Measurements from ENCODE around the gene LDLRAD4. TPM values are rescaled to one million over a fixed set of nuclear protein-coding genes. Genes with fewer than 3 reads are reported as not detected.
A peak's percentile ranks its signal among the peaks of the same experiment; 100 is the strongest.

LDLRAD4 gene
- polyA plus RNA-seq, 1 of the 3 experiments (the other 2 are of a cell fraction), result 0.16 TPM

GRCh38 chr18:13380691-13381070, 162.1 kb downstream of the LDLRAD4 start (continued):
- TF ChIP-seq IRF3 (IDR thresholded peaks at IDR 0.05; ENCODE audit: low read depth, low read length) (no peak), MEF2A (IDR thresholded peaks at IDR 0.05; ENCODE audit: borderline replicate concordance, low read depth) (no peak), ELF1 (IDR thresholded peaks at IDR 0.05) (no peak), EP300 (IDR thresholded peaks at IDR 0.05; ENCODE audit: borderline replicate concordance in 1 of 2, low read depth in 1 of 2, low read length in 1 of 2) (no peak)

- Histone ChIP-seq H3K9ac (no peak overlapping the region), H3K4me2 (no peak overlapping the region), H3K4me3 (ENCODE audit: low read depth in 2 of 2, low read length in 1 of 2) (no peak overlapping the region), H3F3A (replicated peaks; ENCODE audit: insufficient read depth) (no peaks in the 10 kb centered on the region), H4K20me1 (ENCODE audit: insufficient read depth) (no peaks in the 10 kb centered on the region), H3K36me3 (replicated peaks in 1 of 2; ENCODE audit: control insufficient read depth in 1 of 2, insufficient read depth in 2 of 2, low read length in 1 of 2) (no peaks in the 10 kb centered on the region), H3K9me3 (no peaks in the 10 kb centered on the region), H3K4me1 (ENCODE audit: control insufficient read depth in 1 of 2, insufficient read depth in 2 of 2, low read depth in 1 of 2, low read length in 1 of 2) (peaks cover 0 to 65% of the 10 kb centered on the region in 2 experiments; a peak in 2 of 4 replicates), H2AFZ (ENCODE audit: low read depth) (no peak overlapping the region), H3K27ac (ENCODE audit: low read depth in 2 of 2, low read length in 1 of 2) (peak overlapping the region in 1 of 2 experiments; percentile 50; a peak in 2 of 4 replicates), H3K79me2 (ENCODE audit: insufficient read depth) (no peaks in the 10 kb centered on the region), H3K9me2 (no peaks in the 10 kb centered on the region), H3K27me3 (ENCODE audit: insufficient read depth) (no peaks in the 10 kb centered on the region)
- no peak for TF ChIP-seq RFX5 (IDR thresholded peaks at IDR 0.05; ENCODE audit: low read length)
- no peak for TF ChIP-seq JUND (IDR thresholded peaks at IDR 0.05)
- TF ChIP-seq PBX3 (IDR thresholded peaks at IDR 0.05), result no peak
- TF ChIP-seq CHD2 (IDR thresholded peaks at IDR 0.05; ENCODE audit: low read length, partially characterized antibody), result no peak
- TF ChIP-seq FOXM1 (IDR thresholded peaks at IDR 0.05; ENCODE audit: low read depth), result no peak
- TF ChIP-seq IRF3 (IDR thresholded peaks at IDR 0.05; ENCODE audit: low read depth, low read length), result no peak
- TF ChIP-seq RXRA (IDR thresholded peaks at IDR 0.05; ENCODE audit: borderline replicate concordance, low read depth), result no peak
- no peak for TF ChIP-seq GABPA (IDR thresholded peaks at IDR 0.05; ENCODE audit: low read depth)
- TF ChIP-seq NFIC (IDR thresholded peaks at IDR 0.05; ENCODE audit: borderline replicate concordance), result no peak
- TF ChIP-seq POLR2AphosphoS5 (IDR thresholded peaks at IDR 0.05; ENCODE audit: low read depth, low read length), result no peak
- TF ChIP-seq SIN3A (IDR thresholded peaks at IDR 0.05; ENCODE audit: borderline replicate concordance, low read depth, low read length), result no peak
- TF ChIP-seq YY1 (IDR thresholded peaks at IDR 0.05; ENCODE audit: low read depth), result no peak
- POLR2A ChIA-PET, result no interaction called here
- DNase-seq, result no peak
- CTCF ChIA-PET, result interaction anchor here (1.0 kb wide), 1 partner anchor 17 kb away, joined by 4 read pairs; no protein-coding TSS in a partner anchor
- WGBS (ENCODE audit: low lambda C conversion rate), result 90% methylated on average over 8 of the region's 9 CpGs
These were observed 162.8 kb downstream of the LDLRAD4 start for GRCh38 chr18:13381331-13381730.

Data from SK-N-SH (cell line).